ENCODE results near the gene CEP112.

DNA sequence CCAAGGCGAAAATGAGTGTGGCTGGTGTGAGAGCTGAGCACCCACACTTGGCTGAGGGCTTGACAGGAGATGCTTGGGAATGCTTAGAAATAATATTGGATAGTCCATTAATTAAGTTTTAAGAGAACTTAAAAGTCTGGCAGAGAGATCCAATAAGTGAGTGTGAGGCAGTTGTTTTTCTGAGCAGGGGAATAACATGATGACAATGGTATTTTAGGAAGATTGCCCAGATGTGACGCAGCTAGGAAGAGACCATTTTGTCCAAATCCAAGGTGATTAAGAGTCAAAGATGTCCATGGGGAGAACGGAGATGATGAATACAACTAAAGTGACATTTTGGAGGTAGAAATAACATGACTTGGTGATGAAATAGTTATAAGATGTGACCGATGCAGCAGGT is 527.7 kb downstream of the CEP112 start:
- TF ChIP-seq, protein P1, sequence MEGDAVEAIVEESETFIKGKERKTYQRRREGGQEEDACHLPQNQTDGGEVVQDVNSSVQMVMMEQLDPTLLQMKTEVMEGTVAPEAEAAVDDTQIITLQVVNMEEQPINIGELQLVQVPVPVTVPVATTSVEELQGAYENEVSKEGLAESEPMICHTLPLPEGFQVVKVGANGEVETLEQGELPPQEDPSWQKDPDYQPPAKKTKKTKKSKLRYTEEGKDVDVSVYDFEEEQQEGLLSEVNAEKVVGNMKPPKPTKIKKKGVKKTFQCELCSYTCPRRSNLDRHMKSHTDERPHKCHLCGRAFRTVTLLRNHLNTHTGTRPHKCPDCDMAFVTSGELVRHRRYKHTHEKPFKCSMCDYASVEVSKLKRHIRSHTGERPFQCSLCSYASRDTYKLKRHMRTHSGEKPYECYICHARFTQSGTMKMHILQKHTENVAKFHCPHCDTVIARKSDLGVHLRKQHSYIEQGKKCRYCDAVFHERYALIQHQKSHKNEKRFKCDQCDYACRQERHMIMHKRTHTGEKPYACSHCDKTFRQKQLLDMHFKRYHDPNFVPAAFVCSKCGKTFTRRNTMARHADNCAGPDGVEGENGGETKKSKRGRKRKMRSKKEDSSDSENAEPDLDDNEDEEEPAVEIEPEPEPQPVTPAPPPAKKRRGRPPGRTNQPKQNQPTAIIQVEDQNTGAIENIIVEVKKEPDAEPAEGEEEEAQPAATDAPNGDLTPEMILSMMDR (IDR thresholded peaks at IDR 0.05; ENCODE audit: insufficient read depth, low read depth, low read length) = no peak
- TF ChIP-seq EZH2 (IDR thresholded peaks at IDR 0.05; ENCODE audit: insufficient read depth, low read length) = no peak

Measured in astrocyte (in vitro differentiated cells and primary cell).